A549 (cell line): ENCODE data around the gene TMEM38A.

Experiments
- EP300 ChIP-seq, 2 experiments: fragments of >200 bp; sonication (Bioruptor Twin); formaldehyde crosslinking; IDR thresholded peaks; 2 replicates in 1 of 2; 3 replicates in 1 of 2; pipeline ENCODE4 v1.6.1; 2016 to 2017
- HDAC2 ChIP-seq: fragments of 200-600 bp; sonication (generic); IDR thresholded peaks from 2 replicates; pipeline ENCODE4 v1.6.1; 2016
- JUN ChIP-seq, 2 experiments: fragments of >200 bp; sonication (Bioruptor Twin); formaldehyde crosslinking; IDR thresholded peaks; 2 replicates in 1 of 2; 3 replicates in 1 of 2; pipeline ENCODE4 v1.6.1; 2016 to 2017
- JUNB ChIP-seq: fragments of >200 bp; sonication (Bioruptor Twin); formaldehyde crosslinking; IDR thresholded peaks from 2 replicates; pipeline ENCODE4 v1.6.1; 2016

GRCh38 chr19:16628984-16629691 is 31.8 kb upstream of the TMEM38A start:
- no peak for TF ChIP-seq JUNB
- TF ChIP-seq JUN (IDR thresholded peaks at IDR 0.05) = peak in 1 of 2 experiments; percentile 3; a peak in 1 of 5 replicates
- no peak for TF ChIP-seq EP300 (IDR thresholded peaks at IDR 0.05)
- no peak for TF ChIP-seq HDAC2
